ENCODE measurements around the gene CACNA1C. TPM values are rescaled to one million over a fixed set of nuclear protein-coding genes. Genes with fewer than 3 reads are reported as not detected.

CACNA1C gene
- polyA plus RNA-seq, 1 donor from 2014 or later, result 0.06 TPM

- Mint-ChIP-seq H3K27ac (no peak overlapping the region), H3K36me3 (peaks cover 1% of the 10 kb centered on the region)
Measured at GRCh38 chr12:2633825-2634200, 581.0 kb downstream of the CACNA1C start.

GRCh38 chr12:2634471-2634870 lies 581.7 kb downstream of the CACNA1C start:
- H3K4me3 Mint-ChIP-seq, result no peak overlapping the region
- H3K9me3 Mint-ChIP-seq, result peaks cover 0 to 4% (median 3%) of the 10 kb centered on the region in 3 donors

More at GRCh38 chr12:2633825-2634200, 581.0 kb downstream of the CACNA1C start:
- Mint-ChIP-seq H3K4me1 (peaks cover 0 to 2% (median 0%) of the 10 kb centered on the region in 3 donors), H3K9me3 (peaks cover 0 to 4% (median 3%) of the 10 kb centered on the region in 3 donors), H3K27me3 (peaks cover 28% of the 10 kb centered on the region), H3K4me3 (no peak overlapping the region)

GRCh38 chr12:2636741-2637340 lies 584.1 kb downstream of the CACNA1C start:
- Mint-ChIP-seq H3K4me3 (no peak overlapping the region), H3K4me1 (peaks cover 0 to 4% (median 0%) of the 10 kb centered on the region in 3 donors), H3K9me3 (peaks cover 0 to 4% (median 3%) of the 10 kb centered on the region in 3 donors), H3K36me3 (peaks cover 1% of the 10 kb centered on the region), H3K27ac (no peak overlapping the region), H3K27me3 (peaks cover 35% of the 10 kb centered on the region)

More at GRCh38 chr12:2634471-2634870, 581.7 kb downstream of the CACNA1C start:
- no peak overlapping the region for H3K27ac Mint-ChIP-seq
- peaks cover 0 to 2% (median 0%) of the 10 kb centered on the region in 3 donors for H3K4me1 Mint-ChIP-seq
- peaks cover 26% of the 10 kb centered on the region for H3K27me3 Mint-ChIP-seq
- peaks cover 1% of the 10 kb centered on the region for H3K36me3 Mint-ChIP-seq

GRCh38 chr12:2637371-2637770 lies 584.6 kb downstream of the CACNA1C start:
- Mint-ChIP-seq H3K27ac (no peak overlapping the region), H3K36me3 (peaks cover 1% of the 10 kb centered on the region)

GRCh38 chr12:2638273-2639019 lies 585.7 kb downstream of the CACNA1C start:
- H3K27me3 Mint-ChIP-seq, result peaks cover 41% of the 10 kb centered on the region
- H3K27ac Mint-ChIP-seq, result no peak overlapping the region
- H3K4me1 Mint-ChIP-seq, result peaks cover 0 to 4% (median 3%) of the 10 kb centered on the region in 3 donors
- H3K9me3 Mint-ChIP-seq, result peaks cover 0 to 4% (median 2%) of the 10 kb centered on the region in 3 donors
- H3K36me3 Mint-ChIP-seq, result peaks cover 1% of the 10 kb centered on the region
- no peak overlapping the region for H3K4me3 Mint-ChIP-seq

More at GRCh38 chr12:2637371-2637770, 584.6 kb downstream of the CACNA1C start:
- peaks cover 0 to 4% (median 3%) of the 10 kb centered on the region in 3 donors for H3K9me3 Mint-ChIP-seq
- peaks cover 0 to 4% (median 3%) of the 10 kb centered on the region in 3 donors for H3K4me1 Mint-ChIP-seq
- peaks cover 35% of the 10 kb centered on the region for H3K27me3 Mint-ChIP-seq
- no peak overlapping the region for H3K4me3 Mint-ChIP-seq

- Mint-ChIP-seq H3K36me3 (peaks cover 1% of the 10 kb centered on the region), H3K4me3 (no peak overlapping the region), H3K27ac (no peak overlapping the region), H3K4me1 (peaks cover 0 to 4% (median 3%) of the 10 kb centered on the region in 3 donors), H3K9me3 (peaks cover 0 to 2% (median 0%) of the 10 kb centered on the region in 3 donors), H3K27me3 (peaks cover 43% of the 10 kb centered on the region)
Measured at GRCh38 chr12:2639020-2639298, 586.2 kb downstream of the CACNA1C start.

- Mint-ChIP-seq H3K27me3 (peaks cover 49% of the 10 kb centered on the region), H3K4me3 (no peak overlapping the region), H3K9me3 (no peaks in the 10 kb centered on the region), H3K27ac (no peak overlapping the region), H3K4me1 (peaks cover 0 to 6% (median 2%) of the 10 kb centered on the region in 3 donors), H3K36me3 (no peaks in the 10 kb centered on the region)
Measured at GRCh38 chr12:2640281-2640680, 587.5 kb downstream of the CACNA1C start.

GRCh38 chr12:2640709-2641108 lies 587.9 kb downstream of the CACNA1C start:
- H3K27me3 Mint-ChIP-seq, result peaks cover 47% of the 10 kb centered on the region
- H3K27ac Mint-ChIP-seq, result no peak overlapping the region
- peaks cover 0 to 8% (median 2%) of the 10 kb centered on the region in 3 donors for H3K4me1 Mint-ChIP-seq
- no peaks in the 10 kb centered on the region for H3K9me3 Mint-ChIP-seq
- H3K36me3 Mint-ChIP-seq, result no peaks in the 10 kb centered on the region
- H3K4me3 Mint-ChIP-seq, result no peak overlapping the region

- Mint-ChIP-seq H3K27ac (no peak overlapping the region), H3K9me3 (no peaks in the 10 kb centered on the region), H3K4me3 (no peak overlapping the region), H3K4me1 (peaks cover 0 to 8% (median 2%) of the 10 kb centered on the region in 3 donors), H3K27me3 (peaks cover 49% of the 10 kb centered on the region), H3K36me3 (no peaks in the 10 kb centered on the region)
Measured at GRCh38 chr12:2641207-2641606, 588.4 kb downstream of the CACNA1C start.

- Mint-ChIP-seq H3K4me3 (no peak overlapping the region), H3K36me3 (no peaks in the 10 kb centered on the region), H3K27ac (no peak overlapping the region)
Measured at GRCh38 chr12:2641761-2642160, 589.0 kb downstream of the CACNA1C start.

GRCh38 chr12:2642176-2642892 lies 589.5 kb downstream of the CACNA1C start:
- Mint-ChIP-seq H3K27me3 (peaks cover 54% of the 10 kb centered on the region), H3K4me1 (peaks cover 0 to 8% (median 2%) of the 10 kb centered on the region in 3 donors), H3K36me3 (peaks cover 1% of the 10 kb centered on the region), H3K27ac (no peak overlapping the region), H3K4me3 (no peak overlapping the region), H3K9me3 (no peaks in the 10 kb centered on the region)

More at GRCh38 chr12:2641761-2642160, 589.0 kb downstream of the CACNA1C start:
- H3K27me3 Mint-ChIP-seq, result peaks cover 52% of the 10 kb centered on the region
- H3K4me1 Mint-ChIP-seq, result peaks cover 0 to 8% (median 2%) of the 10 kb centered on the region in 3 donors
- no peaks in the 10 kb centered on the region for H3K9me3 Mint-ChIP-seq

- Mint-ChIP-seq H3K27ac (no peak overlapping the region), H3K9me3 (no peaks in the 10 kb centered on the region), H3K4me3 (no peak overlapping the region), H3K4me1 (peaks cover 0 to 8% (median 2%) of the 10 kb centered on the region in 3 donors), H3K36me3 (peaks cover 1% of the 10 kb centered on the region), H3K27me3 (peaks cover 50% of the 10 kb centered on the region)
Measured at GRCh38 chr12:2642896-2643425, 590.2 kb downstream of the CACNA1C start.

GRCh38 chr12:2643576-2644135 lies 590.9 kb downstream of the CACNA1C start:
- H3K36me3 Mint-ChIP-seq, result peaks cover 1% of the 10 kb centered on the region
- H3K27me3 Mint-ChIP-seq, result peaks cover 43% of the 10 kb centered on the region
- no peak overlapping the region for H3K4me3 Mint-ChIP-seq
- H3K4me1 Mint-ChIP-seq, result peaks cover 0 to 8% (median 2%) of the 10 kb centered on the region in 3 donors
- no peak overlapping the region for H3K27ac Mint-ChIP-seq
- no peaks in the 10 kb centered on the region for H3K9me3 Mint-ChIP-seq

- Mint-ChIP-seq H3K9me3 (no peaks in the 10 kb centered on the region), H3K4me3 (no peak overlapping the region), H3K4me1 (peaks cover 0 to 8% (median under 1%) of the 10 kb centered on the region in 3 donors), H3K36me3 (peaks cover 1% of the 10 kb centered on the region), H3K27ac (no peak overlapping the region), H3K27me3 (peaks cover 40% of the 10 kb centered on the region)
Measured at GRCh38 chr12:2644683-2645405, 592.1 kb downstream of the CACNA1C start.
